NCI-H2227 (cell line): ENCODE results near the gene LGR6.
"Not testable (repeated sequence)": the region's sequence is repeated elsewhere in the genome, so short reads cannot be mapped to it uniquely, and the experiment has no call there.

ENCODE experiments used
- DNase-seq: peaks from one replicate; lab custom pipeline; 2025; ENCODE audit not compliant: unreplicated experiment; lab: John Stamatoyannopoulos, UW

LGR6 gene

DNA sequence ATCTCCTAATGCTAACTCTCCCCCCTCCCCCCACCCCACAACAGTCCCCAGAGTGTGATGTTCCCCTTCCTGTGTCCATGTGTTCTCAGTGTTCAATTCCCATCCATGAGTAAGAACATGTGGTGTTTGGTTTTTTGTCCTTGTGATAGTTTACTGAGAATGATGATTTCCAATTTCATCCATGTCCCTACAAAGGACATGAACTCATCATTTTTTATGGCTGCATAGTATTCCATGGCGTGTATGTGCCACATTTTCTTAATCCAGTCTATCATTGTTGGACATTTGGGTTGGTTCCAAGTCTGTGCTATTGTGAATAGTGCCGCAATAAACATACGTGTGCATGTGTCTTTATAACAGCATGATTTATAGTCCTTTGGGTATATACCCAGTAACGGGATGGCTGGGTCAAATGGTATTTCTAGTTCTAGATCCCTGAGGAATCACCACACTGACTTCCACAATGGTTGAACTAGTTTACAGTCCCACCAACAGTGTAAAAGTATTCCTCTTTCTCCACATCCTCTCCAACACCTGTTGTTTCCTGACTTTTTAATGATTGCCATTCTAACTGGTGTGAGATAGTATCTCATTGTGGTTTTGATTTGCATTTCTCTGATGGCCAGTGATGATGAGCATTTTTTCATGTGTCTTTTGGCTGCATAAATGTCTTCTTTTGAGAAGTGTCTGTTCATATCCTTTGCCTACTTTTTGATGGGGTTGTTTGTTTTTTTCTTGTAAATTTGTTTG lies 67.8 kb downstream of the LGR6 start:
- DNase-seq: not testable (repeated sequence)

- DNase-seq: no peak
Measured at GRCh38 chr1:202263628-202264027, 70.0 kb downstream of the LGR6 start.

GRCh38 chr1:202264300-202264699 lies 70.7 kb downstream of the LGR6 start:
- no peak for DNase-seq

- no peak for DNase-seq
Measured at GRCh38 chr1:202264726-202265125, 71.1 kb downstream of the LGR6 start.

- no peak for DNase-seq
Measured at GRCh38 chr1:202266061-202266765, 72.6 kb downstream of the LGR6 start.

DNA sequence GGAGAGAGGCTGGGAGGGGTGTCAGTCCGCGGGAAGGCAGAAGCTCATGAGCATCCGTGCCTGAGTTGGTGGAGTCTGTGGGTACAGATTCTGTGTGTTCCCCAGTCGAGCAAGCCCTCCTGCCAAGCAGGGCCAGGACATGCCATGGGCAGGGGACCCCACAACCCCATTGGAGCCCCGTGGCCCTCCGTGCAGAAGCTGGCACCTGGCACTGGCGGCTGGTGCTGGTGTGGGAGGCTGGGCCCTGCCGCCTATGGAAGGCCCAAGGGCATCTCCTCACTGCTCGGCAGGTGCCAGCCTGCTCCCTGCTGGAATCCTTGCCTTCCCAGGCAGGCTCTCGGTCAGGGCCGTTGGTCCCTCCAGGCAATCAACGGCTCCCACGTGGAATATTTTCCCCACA lies 74.4 kb downstream of the LGR6 start:
- DNase-seq: no peak

- DNase-seq: no peak
Measured at GRCh38 chr1:202268817-202269216, 75.2 kb downstream of the LGR6 start.

DNA sequence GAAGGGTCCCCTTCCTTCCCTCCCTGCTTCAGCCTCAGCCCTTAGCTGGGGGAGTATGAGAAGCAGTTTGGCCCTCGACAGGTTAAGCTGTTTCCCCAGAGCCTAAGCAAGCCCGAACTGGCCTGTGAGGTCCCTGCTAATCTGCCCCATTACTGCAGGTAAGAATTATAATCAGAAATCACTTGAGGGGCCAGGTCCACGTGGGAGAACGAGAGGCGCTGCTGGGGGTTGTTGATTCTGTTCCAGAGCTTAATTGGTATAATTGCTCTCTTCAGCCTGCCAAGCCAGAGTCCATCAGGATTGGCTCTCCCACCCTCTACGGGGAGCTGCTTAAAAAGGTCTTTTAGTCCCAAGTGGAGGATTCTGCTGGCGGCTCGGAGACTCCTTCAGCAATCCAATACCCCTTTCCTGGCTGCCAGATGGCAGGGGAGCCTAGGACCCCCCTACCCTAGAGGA lies 77.3 kb downstream of the LGR6 start:
- peak; percentile 57 for DNase-seq

DNA sequence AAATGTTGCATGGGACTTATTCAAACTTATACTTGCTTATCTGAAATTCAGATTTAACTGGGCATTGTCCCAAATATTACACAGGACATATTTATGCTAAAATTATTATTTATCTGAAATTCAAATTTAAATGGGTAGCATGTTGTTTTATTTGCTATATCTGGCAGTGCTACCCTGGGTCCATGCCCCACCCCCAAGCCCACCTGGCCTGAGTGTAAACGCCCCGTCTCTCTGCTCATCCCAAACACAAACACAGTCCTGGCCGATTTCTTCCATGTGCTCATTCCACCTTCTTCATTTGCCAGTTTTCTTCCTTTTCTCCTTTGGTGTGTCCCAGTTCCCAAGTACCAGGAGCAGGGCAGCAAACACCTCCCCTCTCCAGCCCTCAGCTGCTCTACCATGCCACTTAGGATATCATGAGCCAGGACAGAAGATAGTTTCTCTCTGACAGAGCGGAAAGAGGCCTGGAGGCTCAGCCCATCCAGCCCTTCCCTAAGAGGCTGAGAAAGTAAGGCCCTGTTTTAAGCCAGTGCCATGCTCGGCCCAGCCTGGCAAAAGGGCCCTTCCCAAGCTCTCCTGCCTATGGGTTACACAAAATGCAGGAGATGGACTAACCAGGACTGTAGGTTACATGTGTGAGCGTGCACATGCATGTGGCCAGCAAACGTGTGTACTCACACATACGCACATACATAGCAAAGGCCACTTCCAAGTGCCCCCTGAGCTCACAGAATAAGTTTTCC lies 78.7 kb downstream of the LGR6 start:
- no peak for DNase-seq

- DNase-seq: no peak
Measured at GRCh38 chr1:202274611-202275010, 81.0 kb downstream of the LGR6 start.

GRCh38 chr1:202275061-202275770 lies 81.6 kb downstream of the LGR6 start:
- no peak for DNase-seq

DNA sequence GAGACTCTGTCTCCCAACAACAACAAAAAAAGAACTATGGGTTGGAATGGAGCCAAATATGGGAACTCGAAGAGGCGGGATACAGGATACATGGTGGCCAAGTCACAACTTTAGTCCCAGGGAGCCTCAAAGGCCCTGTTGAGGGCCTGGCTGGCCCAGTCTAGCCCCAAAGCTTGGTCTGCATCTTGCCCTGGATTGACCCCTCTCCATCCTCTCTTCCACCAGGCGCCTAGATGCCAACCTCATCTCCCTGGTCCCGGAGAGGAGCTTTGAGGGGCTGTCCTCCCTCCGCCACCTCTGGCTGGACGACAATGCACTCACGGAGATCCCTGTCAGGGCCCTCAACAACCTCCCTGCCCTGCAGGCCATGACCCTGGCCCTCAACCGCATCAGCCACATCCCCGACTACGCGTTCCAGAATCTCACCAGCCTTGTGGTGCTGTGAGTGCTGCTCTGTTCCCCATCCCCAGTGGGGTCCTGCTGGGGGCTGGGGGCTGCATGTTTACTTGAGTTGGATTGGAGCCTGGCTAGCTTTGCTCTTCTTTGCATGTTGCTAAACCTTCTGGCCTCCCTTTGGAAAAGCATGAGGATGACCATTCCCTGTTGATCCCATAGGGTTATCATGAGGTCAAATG lies 82.6 kb downstream of the LGR6 start:
- no peak for DNase-seq

GRCh38 chr1:202276920-202277319 lies 83.3 kb downstream of the LGR6 start:
- DNase-seq: no peak

- no peak for DNase-seq
Measured at GRCh38 chr1:202278751-202279150, 85.2 kb downstream of the LGR6 start.

- DNase-seq: no peak
Measured at GRCh38 chr1:202279806-202280205, 86.2 kb downstream of the LGR6 start.

DNA sequence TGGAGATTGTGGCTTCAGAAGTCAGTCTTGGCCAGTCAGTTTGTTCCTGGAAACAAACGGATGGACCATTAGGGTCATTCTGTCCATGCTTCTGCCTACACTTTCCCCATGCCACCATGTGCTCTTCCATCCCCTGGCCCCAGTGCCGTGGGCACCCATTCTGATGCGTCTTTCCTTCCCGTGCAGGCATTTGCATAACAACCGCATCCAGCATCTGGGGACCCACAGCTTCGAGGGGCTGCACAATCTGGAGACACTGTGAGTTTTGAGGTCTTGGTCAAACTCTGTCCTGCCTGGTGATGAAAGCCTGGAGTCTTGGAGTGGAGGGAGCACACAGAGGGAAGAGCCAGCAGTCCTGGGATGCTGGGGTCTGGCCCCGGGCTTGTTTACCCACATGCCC lies 87.0 kb downstream of the LGR6 start:
- no peak for DNase-seq

GRCh38 chr1:202281316-202282024 lies 87.9 kb downstream of the LGR6 start:
- DNase-seq: no peak

DNA sequence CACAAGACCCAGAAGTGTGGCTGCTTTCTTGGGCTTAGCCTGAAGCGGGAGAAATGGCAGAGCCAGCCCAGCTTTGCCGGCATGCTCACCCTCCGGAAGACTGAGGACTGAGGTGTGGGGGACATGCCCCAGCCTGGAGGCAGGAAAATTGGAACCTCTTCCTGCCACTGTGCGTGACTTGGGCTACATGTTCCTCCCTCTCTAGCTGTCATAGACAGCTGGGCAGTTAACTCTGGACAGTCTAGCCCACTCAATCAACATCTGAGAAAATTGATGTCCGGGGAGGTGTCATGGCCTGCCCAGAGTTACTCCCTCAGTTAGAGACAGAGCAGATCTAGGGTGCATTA lies 88.4 kb downstream of the LGR6 start:
- no peak for DNase-seq

- DNase-seq: no peak
Measured at GRCh38 chr1:202282596-202283283, 89.1 kb downstream of the LGR6 start.
